HG03558 (cell line): ENCODE data around the gene LYG1.
"Not testable (repeated sequence)": the region's sequence is repeated elsewhere in the genome, so short reads cannot be mapped to it uniquely, and the experiment has no call there.

Experiments
- ATAC-seq: cut with Tn5 transposase; IDR thresholded peaks from one replicate; pipeline ENCODE4 v1.9.1; 2021; ENCODE audit warnings: moderate number of reproducible peaks; ENCODE audit not compliant: unreplicated experiment; ENCODE audit errors: extremely low read depth

Gene LYG1

GRCh38 chr2:99278195-99278765, 22.7 kb downstream of the LYG1 start:
- not testable (repeated sequence) for ATAC-seq

- ATAC-seq = no peak
These were observed 25.1 kb downstream of the LYG1 start for GRCh38 chr2:99275882-99276281.

GRCh38 chr2:99261242-99261641, 39.8 kb downstream of the LYG1 start:
- ATAC-seq = no peak

GRCh38 chr2:99260184-99260583, 40.8 kb downstream of the LYG1 start:
- no peak for ATAC-seq

- ATAC-seq = no peak
These were observed 41.5 kb downstream of the LYG1 start for GRCh38 chr2:99259465-99259864.

GRCh38 chr2:99256677-99257076, 44.3 kb downstream of the LYG1 start:
- no peak for ATAC-seq

- no peak for ATAC-seq
These were observed 45.3 kb downstream of the LYG1 start, which contains the start of gene LYG2 for GRCh38 chr2:99255491-99256318. Gene LYG2, minus strand, starts transcription at chr2:99255666. Its CDS starts 1,406 bp downstream, at chr2:99254260.

GRCh38 chr2:99249951-99250350, 51.0 kb downstream of the LYG1 start:
- no peak for ATAC-seq

GRCh38 chr2:99242151-99242550, 58.8 kb downstream of the LYG1 start:
- no peak for ATAC-seq

GRCh38 chr2:99240431-99240830, 60.6 kb downstream of the LYG1 start:
- ATAC-seq = no peak

- ATAC-seq = no peak
These were observed 62.4 kb downstream of the LYG1 start for GRCh38 chr2:99238599-99238998.
